HepG2 (cell line): ENCODE results near the gene TSEN34. TPM values are rescaled to one million over a fixed set of nuclear protein-coding genes. Genes with fewer than 3 reads are reported as not detected.

Experiments used
- ATAC-seq: fragments of 200-7000 bp; cut with Tn5 transposase; 3 replicates; pipeline ENCODE4 v1.9.1; 2020; ENCODE audit warnings: mild to moderate bottlenecking, moderate library complexity
- BruUV-seq: library from RNA; stranded (reverse); fragments of 400-500 nt; replicated peaks from 2 replicates; lab custom pipeline; 2021; lab: Mats Ljungman, UMichigan
- CTCF ChIA-PET: fragments of 300-600 bp; formaldehyde crosslinking; extraction: SDS; loops from one replicate; lab custom pipeline; 2021; ENCODE audit warnings: low total read pairs, inconsistent platforms, low intra/inter-chr PET ratio; lab: Yijun Ruan, JAX
- POLR2A ChIA-PET: fragments of 350-600 bp; sonication (Branson Sonifier 250); formaldehyde crosslinking; loops from one replicate; lab custom pipeline; 2020; ENCODE audit warnings: antibody characterized with exemption, inconsistent platforms; lab: Yijun Ruan, JAX
- DNase-seq: peaks from one replicate; pipeline ENCODE4 v3.0.0-alpha.2; 2015; ENCODE audit warnings: low spot score
- FAIRE-seq: peaks from 3 replicates; lab custom pipeline; 2011; peaks lifted over from hg19 to GRCh38; lab: Jason Lieb, UNC
- H2AFZ ChIP-seq: one replicate; pipeline ENCODE4 v1.6.1; 2011; ENCODE audit warnings: low read length, inconsistent platforms
- H3K27ac ChIP-seq: fragments of 300-600 bp; 3 replicates; pipeline ENCODE4 v1.8.0; 2011; ENCODE audit warnings: mixed run types, mild to moderate bottlenecking, mixed read lengths, low read length, inconsistent platforms; ENCODE audit not compliant: insufficient read depth; ENCODE audit errors: extremely low read length
- H3K27me3 ChIP-seq, 2 experiments: fragments of 200-600 bp in 1 of 2; 2 replicates in 1 of 2; 3 replicates in 1 of 2; pipeline versions ENCODE4 v1.6.0 to v1.8.0; 2011; ENCODE audit warnings: low read length in 2 of 2, mild to moderate bottlenecking in 2 of 2, moderate library complexity in 2 of 2, inconsistent platforms in 1 of 2; ENCODE audit not compliant: insufficient read depth in 2 of 2, control insufficient read depth in 1 of 2
- H3K36me3 ChIP-seq, 2 experiments: fragments of 200-600 bp in 1 of 2; replicated peaks in 1 of 2; 2 replicates in 1 of 2; 3 replicates in 1 of 2; pipeline versions ENCODE4 v1.5.1 to v1.8.0; 2011; ENCODE audit warnings: low read length in 2 of 2, inconsistent platforms in 1 of 2; ENCODE audit not compliant: insufficient read depth in 2 of 2, control insufficient read depth in 1 of 2
- H3K4me1 ChIP-seq: 2 replicates; pipeline ENCODE4 v1.5.1; 2012; ENCODE audit warnings: low read length, inconsistent platforms; ENCODE audit not compliant: insufficient read depth
- H3K4me2 ChIP-seq: 2 replicates; pipeline ENCODE4 v1.6.0; 2011; ENCODE audit warnings: low read depth, low read length, inconsistent platforms
- H3K4me3 ChIP-seq, 3 experiments: fragments of 200-600 bp in 1 of 3; sonication (generic), shearing (Covaris generic) in 1 of 3; replicated peaks in 1 of 3; 2 replicates each; pipeline ENCODE4 v1.5.1; 2011 to 2016; ENCODE audit warnings: low read length in 3 of 3, inconsistent platforms in 2 of 3, low read depth in 2 of 3, mild to moderate bottlenecking in 2 of 3, control low read depth in 1 of 3, mixed read lengths in 1 of 3; ENCODE audit not compliant: insufficient read depth in 1 of 3
- H3K79me2 ChIP-seq: one replicate; pipeline ENCODE4 v1.6.1; 2011; ENCODE audit warnings: low read length, inconsistent platforms; ENCODE audit not compliant: insufficient read depth
- H3K9ac ChIP-seq: 2 replicates; pipeline ENCODE4 v1.6.0; 2011; ENCODE audit warnings: mild to moderate bottlenecking, low read depth, low read length, inconsistent platforms; ENCODE audit not compliant: insufficient read depth
- H3K9me3 ChIP-seq: 2 replicates; pipeline ENCODE4 v1.5.1; 2012; ENCODE audit warnings: mild to moderate bottlenecking, low read length
- H4K20me1 ChIP-seq: 2 replicates; pipeline ENCODE4 v1.6.0; 2011; ENCODE audit warnings: inconsistent platforms, mild to moderate bottlenecking, low read length, moderate library complexity; ENCODE audit not compliant: insufficient read depth
- HES4 ChIP-seq: sonication (generic); formaldehyde crosslinking; IDR thresholded peaks from 2 replicates; pipeline ENCODE4 v1.9.0; 2021; ENCODE audit warnings: mild to moderate bottlenecking, missing genetic modification reagents, borderline replicate concordance
- ZNF264 ChIP-seq: sonication (generic); formaldehyde crosslinking; IDR thresholded peaks from 2 replicates; pipeline ENCODE4 v1.4.0; 2020; ENCODE audit warnings: missing genetic modification reagents
- ZNF710 ChIP-seq: sonication (generic); formaldehyde crosslinking; IDR thresholded peaks from 2 replicates; pipeline ENCODE4 v1.5.0; 2020; ENCODE audit warnings: mild to moderate bottlenecking, missing genetic modification reagents, borderline replicate concordance
- WGBS: methylation state at CpG from one replicate; pipeline ENCODE4 v1.1.6; 2017; ENCODE audit warnings: low lambda C conversion rate; 5-methylcytosine and 5-hydroxymethylcytosine counted together
- in situ Hi-C: cut with HindIII; loops from 2 replicates; pipeline ENCODE4 v1.10.0; 2017; ENCODE audit warnings: low pct_unique_long_range_greater_than_20kb; ENCODE audit not compliant: extremely low pct_ligation_motif_present
- intact Hi-C: fragments of 100-400 bp; cut with micrococcal nuclease; formaldehyde crosslinking; loops from one replicate; pipeline ENCODE4 v1.10.0; 2022; ENCODE audit not compliant: unreplicated experiment
- polyA plus RNA-seq, 8 experiments: library from polyadenylated mRNA; depleted of rRNA in 3 of 8; stranded (reverse) in 7 of 8; unstranded in 1 of 8; fragments of >200 nt; fragmentation: Illumina TruSeq in 4 of 8; extraction: Trizol in 4 of 8; gene quantifications; 2 replicates each; pipeline versions ENCODE4 v1.2.1 to v1.2.3, GENCODE V29; 2011 to 2016; ENCODE audit warnings: low read depth in 4 of 8, missing spikeins in 1 of 8, mixed read lengths in 1 of 8; ENCODE audit not compliant: insufficient read depth in 1 of 8
- total RNA-seq, 5 experiments: library from RNA; depleted of rRNA; stranded (reverse); fragments of >200 nt; fragmentation: Illumina TruSeq; extraction: Trizol; gene quantifications; 2 replicates each; pipeline ENCODE4 v1.2.3, GENCODE V29; 2016; ENCODE audit warnings: low read depth in 1 of 5
- TF ChIP-seq, protein P1 (sequence below): sonication (generic); formaldehyde crosslinking; IDR thresholded peaks from 2 replicates; pipeline ENCODE4 v1.4.0; 2020; ENCODE audit warnings: missing genetic modification reagents

Gene TSEN34
- total and polyA plus RNA-seq, 2 of the 13 experiments (the other 11 are each of a cell fraction or from before 2014, with no cell fraction given), result 55.1 to 65.4 TPM

GRCh38 chr19:54230031-54230430, 38.9 kb downstream of the TSEN34 start:
- no peak overlapping the region for H3K4me3 ChIP-seq
- H4K20me1 ChIP-seq, result no peaks in the 10 kb centered on the region
- peaks cover 11% of the 10 kb centered on the region for H3K4me1 ChIP-seq
- BruUV-seq, result no TSS peak
- intact Hi-C loops, result loop anchor here (2.0 to 5.0 kb wide), 4 partner anchors 19 to 71 kb away; partner anchors contain the start of genes LENG1 and TSEN34
- H3K27me3 ChIP-seq, result peaks cover 1 to 19% of the 10 kb centered on the region in 2 experiments; a peak in 3 of 5 replicates
- DNase-seq, result no peak
- H3K9ac ChIP-seq, result no peak overlapping the region
- no peaks in the 10 kb centered on the region for H3K36me3 ChIP-seq
- H3K9me3 ChIP-seq, result peaks cover 4% of the 10 kb centered on the region; the same call in 1 of the 2 replicates
- in situ Hi-C loops, result no loop called here
- TF ChIP-seq, protein P1, sequence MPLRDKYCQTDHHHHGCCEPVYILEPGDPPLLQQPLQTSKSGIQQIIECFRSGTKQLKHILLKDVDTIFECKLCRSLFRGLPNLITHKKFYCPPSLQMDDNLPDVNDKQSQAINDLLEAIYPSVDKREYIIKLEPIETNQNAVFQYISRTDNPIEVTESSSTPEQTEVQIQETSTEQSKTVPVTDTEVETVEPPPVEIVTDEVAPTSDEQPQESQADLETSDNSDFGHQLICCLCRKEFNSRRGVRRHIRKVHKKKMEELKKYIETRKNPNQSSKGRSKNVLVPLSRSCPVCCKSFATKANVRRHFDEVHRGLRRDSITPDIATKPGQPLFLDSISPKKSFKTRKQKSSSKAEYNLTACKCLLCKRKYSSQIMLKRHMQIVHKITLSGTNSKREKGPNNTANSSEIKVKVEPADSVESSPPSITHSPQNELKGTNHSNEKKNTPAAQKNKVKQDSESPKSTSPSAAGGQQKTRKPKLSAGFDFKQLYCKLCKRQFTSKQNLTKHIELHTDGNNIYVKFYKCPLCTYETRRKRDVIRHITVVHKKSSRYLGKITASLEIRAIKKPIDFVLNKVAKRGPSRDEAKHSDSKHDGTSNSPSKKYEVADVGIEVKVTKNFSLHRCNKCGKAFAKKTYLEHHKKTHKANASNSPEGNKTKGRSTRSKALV (CRISPR knock-in tag), result no peak
- TF ChIP-seq ZNF264 (CRISPR knock-in tag) (no peak), ZNF710 (CRISPR knock-in tag) (no peak), HES4 (no peak)
- TF ChIP-seq, all 625 proteins: peak for 0
- ATAC-seq (no peak), FAIRE-seq (no peak)
- WGBS, result 48% methylated on average over 7 of the region's 7 CpGs
- no peak overlapping the region for H3K27ac ChIP-seq
- ChIA-PET POLR2A (interaction anchor here (0.6 kb wide), 1 partner anchor 34 kb away, joined by 5 read pairs; no protein-coding TSS in a partner anchor), CTCF (interaction anchor here (2.4 kb wide), 1 partner anchor 41 kb away, joined by 7 read pairs; the partner anchor contains the start of gene MBOAT7)
- no peaks in the 10 kb centered on the region for H3K79me2 ChIP-seq
- H2AFZ ChIP-seq, result no peak overlapping the region
- H3K4me2 ChIP-seq, result no peak overlapping the region
